HG03342 (cell line): Measurements from ENCODE around the gene PLXNA4.

Experiments
- ATAC-seq: cut with Tn5 transposase; IDR thresholded peaks from one replicate; pipeline ENCODE4 v1.9.1; 2021; ENCODE audit warnings: mild to moderate bottlenecking, moderate library complexity; ENCODE audit not compliant: unreplicated experiment

PLXNA4 gene

GRCh38 chr7:132080967-132081668 lies 495.2 kb downstream of the PLXNA4 start:
- no peak for ATAC-seq

- no peak for ATAC-seq
These were observed 495.8 kb downstream of the PLXNA4 start for GRCh38 chr7:132080467-132080866.

- ATAC-seq: no peak
These were observed 497.2 kb downstream of the PLXNA4 start for GRCh38 chr7:132078891-132079735.

DNA sequence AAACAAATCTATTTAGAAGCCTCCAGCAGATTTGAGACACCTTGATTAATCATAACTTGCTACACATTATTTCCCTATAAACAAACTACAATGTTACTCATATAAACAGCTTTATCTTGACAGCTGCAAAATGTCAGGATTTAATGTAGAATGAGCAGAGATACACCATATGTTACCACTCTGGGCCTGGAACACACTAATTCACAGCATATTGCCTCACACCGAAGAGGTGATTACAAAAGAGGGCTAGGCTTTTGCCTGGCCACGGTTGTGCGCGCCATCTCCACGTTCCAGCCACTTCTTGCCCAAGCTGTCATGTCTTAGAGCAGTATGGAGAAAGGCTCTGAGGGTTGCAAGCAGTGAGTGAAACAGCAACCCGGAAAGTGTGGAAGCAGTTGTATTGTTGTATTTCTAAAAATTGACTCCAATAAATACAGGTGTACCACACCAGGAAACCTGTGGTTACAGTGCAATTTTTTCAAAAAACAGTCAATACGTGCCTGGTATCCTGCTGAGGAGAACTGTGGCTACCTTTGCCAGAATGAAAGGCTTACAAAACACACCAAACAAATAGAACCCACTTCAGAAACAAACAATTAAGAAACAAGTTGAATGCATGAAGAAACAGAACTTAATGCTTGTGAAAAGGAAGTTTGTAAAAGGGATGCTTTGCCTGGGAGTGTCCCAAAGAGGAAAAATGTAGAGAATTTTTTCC lies 498.1 kb downstream of the PLXNA4 start:
- ATAC-seq: no peak

GRCh38 chr7:132076301-132077035 lies 499.8 kb downstream of the PLXNA4 start:
- no peak for ATAC-seq

- ATAC-seq: no peak
These were observed 500.8 kb downstream of the PLXNA4 start for GRCh38 chr7:132075515-132075914.

DNA sequence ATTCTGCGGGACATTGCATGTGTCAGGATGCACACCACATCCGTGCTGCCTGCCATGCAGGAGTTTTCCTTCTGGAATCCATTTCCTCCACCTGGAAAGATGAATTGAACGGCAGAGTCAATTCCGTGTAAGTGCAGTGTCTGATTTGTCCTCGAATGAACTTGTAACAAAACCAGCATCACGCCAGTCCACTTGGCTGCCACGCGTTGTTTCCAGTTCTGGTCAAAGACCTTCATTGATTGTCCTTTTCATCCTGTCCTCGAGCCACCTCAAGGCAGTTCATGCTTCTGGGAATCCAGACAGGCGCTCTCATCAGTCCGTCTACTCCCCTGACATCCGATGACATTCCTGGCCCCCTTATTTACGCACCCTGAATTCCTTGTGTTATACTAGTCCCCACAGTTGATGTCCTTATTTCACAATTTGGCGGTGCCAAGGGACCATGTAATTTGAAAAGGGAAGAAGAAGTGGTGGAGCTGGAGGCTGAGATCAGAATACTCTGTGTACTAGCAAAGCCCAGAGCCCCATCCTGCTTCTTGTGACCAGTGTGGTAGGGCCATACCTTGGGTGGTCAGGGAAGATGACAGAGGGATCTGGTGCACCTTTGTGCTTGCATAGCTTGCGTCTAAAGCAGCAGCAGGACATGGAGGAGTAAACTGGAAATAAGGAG lies 502.2 kb downstream of the PLXNA4 start:
- no peak for ATAC-seq
